ELR (cell line): ENCODE data around the gene TRIM65.

Experiments
- DNase-seq: peaks from one replicate; pipeline ENCODE4 v3.0.0-alpha.2; 2015; ENCODE audit warnings: low read depth

TRIM65 gene, protein sequence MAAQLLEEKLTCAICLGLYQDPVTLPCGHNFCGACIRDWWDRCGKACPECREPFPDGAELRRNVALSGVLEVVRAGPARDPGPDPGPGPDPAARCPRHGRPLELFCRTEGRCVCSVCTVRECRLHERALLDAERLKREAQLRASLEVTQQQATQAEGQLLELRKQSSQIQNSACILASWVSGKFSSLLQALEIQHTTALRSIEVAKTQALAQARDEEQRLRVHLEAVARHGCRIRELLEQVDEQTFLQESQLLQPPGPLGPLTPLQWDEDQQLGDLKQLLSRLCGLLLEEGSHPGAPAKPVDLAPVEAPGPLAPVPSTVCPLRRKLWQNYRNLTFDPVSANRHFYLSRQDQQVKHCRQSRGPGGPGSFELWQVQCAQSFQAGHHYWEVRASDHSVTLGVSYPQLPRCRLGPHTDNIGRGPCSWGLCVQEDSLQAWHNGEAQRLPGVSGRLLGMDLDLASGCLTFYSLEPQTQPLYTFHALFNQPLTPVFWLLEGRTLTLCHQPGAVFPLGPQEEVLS

DNA sequence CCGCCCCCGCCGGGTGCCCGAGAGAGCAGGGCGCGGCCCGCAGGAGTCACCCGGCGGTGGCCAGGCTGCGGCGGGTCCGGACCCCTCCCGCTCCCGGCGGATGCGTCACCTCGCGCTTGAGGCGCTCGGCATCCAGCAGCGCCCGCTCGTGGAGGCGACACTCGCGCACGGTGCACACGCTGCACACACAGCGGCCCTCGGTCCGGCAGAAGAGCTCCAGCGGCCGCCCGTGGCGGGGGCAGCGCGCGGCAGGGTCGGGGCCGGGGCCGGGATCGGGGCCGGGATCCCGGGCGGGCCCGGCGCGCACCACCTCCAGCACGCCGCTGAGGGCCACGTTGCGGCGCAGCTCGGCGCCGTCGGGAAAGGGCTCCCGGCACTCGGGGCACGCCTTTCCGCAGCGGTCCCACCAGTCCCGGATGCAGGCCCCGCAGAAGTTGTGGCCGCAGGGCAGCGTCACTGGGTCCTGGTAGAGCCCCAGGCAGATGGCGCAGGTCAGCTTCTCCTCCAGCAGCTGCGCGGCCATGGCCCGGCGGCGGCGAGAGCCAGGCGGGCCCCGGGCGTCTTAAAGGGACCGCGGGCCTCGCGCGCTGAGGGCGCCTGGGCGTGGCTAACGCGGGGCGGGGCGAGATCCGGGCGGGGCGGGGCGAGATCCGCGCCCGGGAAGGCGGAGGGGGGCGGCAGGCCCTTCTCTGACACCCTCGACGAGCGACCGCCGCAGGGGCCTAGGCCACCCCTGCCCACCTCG lies at the start of gene TRIM65:
TSS of gene TRIM65 (minus strand) at position 537 of the 745 bp plus-strand sequence. CDS start at position 523, 14 bp downstream.
- DNase-seq = peak; percentile 94

DNA sequence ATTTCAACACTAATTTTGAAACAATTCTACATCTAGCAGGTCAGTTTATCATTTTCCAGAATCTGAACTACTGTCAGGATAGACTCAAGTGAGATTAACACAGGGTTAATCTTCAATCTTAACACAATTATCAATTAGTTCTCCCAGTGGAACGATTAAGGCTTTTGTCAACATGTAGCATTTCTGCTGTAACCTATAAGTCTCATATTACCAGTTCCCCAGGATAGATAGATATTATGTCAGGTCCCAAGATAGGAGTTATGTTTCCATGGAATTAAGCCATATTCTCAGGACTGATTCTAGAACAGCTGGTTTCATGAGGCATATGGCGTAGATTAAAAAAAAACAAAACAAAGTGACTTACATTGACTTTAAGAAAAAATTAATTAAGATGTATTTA lies 48.5 kb upstream of the TRIM65 start:
- no peak for DNase-seq

DNA sequence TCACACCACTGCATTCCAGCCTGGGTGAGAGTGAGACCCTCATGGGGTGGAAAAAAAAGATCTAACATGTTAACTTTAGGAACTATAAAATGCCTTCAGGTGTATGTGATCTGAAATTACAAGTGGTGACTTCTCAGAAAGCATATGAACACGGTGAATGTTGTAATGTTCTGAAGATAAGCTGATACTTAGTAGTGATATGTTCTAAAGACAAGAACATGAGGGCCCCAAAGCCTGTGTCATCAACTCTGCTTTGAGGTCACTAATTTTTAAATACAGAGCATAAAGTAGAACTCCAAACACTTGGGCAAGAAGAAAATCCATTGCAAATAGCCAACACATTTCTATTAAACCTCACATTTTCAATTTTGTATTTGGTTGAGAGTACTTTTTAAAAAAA lies 46.7 kb upstream of the TRIM65 start:
- no peak for DNase-seq

DNA sequence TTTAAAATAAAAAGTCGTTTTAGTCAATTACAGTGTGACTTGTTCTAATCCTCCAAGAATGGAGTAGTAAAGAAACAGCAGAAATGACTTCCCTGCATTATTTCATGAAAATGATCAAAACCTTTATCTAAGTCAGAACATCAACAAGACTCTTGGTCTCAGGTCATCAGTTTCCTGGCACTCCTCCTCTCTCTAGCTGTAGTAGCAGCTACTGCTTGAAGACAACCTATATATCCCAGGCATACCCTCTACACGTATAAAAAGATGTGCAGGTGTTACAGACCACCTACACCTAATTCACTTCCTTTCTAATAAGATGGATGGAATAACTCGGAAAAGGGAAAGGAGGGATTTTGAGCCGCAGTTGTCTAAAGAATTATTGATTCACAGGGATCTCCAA lies 45.7 kb upstream of the TRIM65 start:
- no peak for DNase-seq

DNA sequence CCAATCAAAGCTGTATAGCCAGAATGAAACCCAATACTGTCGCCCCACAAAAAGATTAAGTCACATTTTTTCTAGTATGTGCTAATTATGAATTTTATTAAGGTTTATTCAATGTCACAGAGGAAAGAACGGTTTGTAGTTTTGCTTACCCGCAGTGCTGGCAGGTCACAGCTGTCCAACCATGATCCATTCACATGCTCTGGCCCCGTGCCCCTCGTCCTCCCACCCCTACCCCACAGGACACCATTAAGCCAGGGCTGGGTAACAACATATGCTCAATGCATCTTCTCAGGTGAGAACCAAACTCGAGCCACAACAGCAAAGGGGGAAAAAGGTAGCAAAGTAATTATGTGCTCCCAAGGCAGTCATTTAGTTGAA lies 44.7 kb upstream of the TRIM65 start:
- no peak for DNase-seq

DNA sequence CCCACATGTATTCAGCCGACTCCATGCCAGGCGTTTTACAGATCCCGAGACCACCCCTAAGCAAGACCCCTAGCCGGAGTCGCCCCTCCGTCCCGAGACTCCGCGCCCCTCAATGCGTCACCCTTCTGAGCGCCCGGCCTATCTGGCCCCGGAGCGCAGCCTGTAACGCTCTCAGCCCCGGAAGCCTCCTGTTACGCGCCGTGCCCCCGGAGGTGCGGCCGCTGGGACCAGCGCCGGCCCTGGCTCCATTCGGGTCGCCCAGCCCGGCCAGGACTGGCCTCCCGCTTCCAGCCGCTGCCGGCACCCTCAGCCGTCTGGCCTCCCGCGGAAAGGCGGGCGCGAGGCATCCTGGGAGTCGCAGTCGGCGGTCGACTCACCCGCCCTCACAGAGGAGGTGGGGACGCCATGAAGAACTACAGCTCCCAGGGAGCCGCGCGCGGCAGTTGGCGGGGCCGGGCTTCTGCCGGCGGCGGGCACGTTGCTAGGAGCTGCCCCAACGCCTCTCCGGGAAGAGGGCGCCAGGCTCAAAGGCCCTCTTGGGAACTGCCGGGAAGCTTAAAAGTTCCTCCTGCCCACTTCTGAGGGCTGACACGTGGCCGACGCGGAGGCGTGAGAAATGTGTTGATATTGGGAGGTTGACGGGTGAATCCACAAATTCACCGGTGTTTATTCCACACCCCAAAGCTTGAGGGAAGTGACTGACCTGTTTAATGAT lies 44.1 kb upstream of the TRIM65 start, which contains the start of gene FBF1:
TSS of gene FBF1 (minus strand) at position 316 of the 715 bp plus-strand sequence. CDS start 2,893 bp downstream, outside the sequence.
- DNase-seq = peak; percentile 97

DNA sequence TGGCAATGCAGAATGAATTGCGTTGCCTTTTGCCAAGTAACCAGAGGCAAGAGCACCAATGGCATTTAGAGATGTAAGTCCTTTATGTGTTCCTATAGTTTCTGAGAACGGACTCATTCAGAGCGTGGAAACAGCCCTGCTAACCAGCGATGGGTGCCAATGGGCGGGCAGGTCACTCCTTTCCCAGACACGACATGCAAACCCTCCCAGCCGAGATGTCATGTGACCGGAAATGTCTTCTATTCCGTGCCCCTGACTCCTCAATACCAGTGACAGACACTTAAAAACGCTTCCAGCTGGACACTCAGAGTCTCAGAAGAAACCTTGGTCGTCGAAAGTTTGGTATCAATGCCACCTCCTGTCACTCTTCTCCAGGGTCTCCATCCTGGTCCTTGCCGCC lies 40.9 kb upstream of the TRIM65 start:
- no peak for DNase-seq

DNA sequence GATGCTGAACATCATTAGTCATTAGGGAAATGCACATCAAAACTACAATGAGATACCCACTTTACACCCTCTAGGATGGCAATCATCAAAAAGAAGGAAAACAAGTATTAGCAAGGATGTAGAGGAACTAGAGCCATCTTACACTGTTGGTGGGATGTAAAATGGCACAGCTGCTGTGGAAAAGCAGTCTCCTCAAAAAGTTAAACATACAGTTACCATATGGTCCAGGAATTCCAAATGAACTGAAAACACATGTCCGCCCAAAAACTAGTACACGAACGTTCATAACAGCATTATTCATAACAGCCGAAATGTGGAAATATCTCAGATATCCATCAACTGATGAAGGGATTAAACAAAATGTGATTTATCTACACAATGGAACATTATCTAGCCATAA lies 37.1 kb upstream of the TRIM65 start:
- DNase-seq = no peak

DNA sequence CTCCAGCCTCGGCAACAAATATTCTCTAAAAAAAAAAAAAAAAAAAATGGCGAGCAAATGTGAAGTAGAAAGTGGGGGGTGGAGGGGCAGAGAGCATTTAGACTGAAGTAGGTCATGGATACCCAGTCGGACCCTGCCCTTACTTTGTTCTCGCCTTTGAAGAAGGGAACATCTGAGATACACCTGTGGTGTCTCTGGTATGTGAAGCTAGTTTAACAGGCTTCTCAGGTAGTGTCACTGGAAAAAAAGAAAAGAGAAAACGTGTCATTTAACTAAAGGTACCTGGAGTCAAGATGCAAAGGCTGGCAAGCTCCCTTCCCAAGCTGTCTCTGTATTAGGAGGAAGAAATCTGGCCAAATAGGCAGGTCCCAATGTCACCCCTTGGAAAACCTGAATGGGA lies 36.1 kb upstream of the TRIM65 start:
- DNase-seq = no peak

DNA sequence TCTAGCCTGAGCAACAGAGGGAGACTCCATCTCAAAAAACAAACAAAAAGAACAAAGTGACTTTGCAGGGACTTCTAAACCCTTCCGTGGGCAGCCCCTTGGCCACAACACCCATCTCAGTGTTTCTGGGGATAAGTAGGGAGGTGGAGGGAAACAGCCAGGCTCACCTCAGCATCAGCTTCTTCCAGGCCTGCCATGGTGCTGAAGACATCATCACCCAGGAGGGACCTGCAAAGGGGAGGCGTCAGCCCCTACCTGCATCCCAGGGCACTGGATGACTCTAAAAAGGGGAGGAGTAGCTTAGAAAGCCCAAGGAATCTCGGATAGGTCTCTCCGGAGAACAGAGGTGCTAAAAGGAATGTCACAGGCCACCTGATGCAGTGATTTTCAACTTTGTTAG lies 34.3 kb upstream of the TRIM65 start:
- no peak for DNase-seq

DNA sequence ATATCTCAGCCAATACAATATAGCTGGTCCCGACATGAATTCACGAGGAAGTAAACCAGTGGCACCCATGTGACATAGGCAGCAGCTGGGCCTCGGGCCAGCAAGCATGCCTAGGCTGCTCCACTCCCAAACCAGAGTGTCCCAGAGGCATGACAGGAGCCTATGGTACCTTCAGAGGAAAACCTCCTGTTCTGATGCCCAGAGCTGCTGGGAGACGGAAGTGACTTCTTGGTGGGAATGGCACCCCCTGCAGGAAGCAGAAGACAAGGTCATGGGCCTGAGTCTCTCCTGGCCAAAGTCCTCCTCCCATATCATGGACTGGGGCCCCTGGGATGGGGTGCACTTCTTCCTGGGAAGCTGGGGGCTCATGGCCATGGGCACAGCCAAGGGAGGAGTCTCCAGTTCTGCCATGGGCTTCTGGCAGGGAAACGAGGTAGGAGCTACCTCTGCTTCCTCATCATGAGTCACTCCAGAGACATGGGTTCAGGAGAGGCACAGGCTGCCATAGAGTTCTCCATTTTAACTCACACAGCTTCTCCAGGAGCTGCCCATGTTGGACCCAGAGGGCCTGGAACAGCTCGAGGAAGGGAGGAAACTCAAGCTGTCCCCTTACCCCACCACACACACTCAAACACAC lies 30.7 kb upstream of the TRIM65 start:
- DNase-seq = peak; percentile 35

DNA sequence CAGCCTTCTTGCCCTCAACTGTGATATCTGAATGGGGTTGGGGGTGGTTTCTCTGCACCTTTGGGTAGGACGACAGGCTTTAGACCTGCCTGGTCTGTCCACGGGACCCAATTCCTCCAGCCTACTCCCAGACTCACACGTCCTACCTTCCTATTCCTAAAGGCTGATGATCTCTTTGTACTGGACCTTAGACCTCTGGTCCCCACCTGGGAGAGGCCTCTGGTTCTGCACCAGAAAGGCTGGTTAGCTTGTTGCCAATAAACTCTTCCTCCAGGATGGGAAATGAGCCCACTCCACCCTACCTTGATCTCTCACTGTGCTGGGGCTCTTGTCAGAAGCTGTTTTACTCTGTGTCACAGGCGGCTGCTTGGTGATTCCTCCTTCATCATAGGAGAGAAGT lies 29.7 kb upstream of the TRIM65 start:
- no peak for DNase-seq

DNA sequence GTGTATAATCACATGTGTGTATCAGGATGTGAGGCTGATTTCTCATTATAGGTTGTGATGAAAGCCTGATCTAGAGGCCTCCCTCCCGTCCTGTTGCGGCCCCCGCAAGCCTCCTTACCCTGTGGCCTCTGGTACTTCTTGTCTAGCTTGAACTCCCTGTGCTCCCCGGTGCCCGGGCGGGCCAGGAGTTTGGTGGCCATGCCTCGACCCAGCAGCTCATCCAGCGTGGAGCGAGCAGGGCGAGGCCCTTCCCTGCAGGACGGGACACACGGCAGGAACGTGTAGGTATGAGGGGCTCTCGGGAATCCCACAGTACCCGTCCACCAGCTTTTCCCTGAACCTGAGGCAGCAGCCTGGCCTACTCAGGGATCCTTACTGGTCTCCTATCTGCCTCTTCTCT lies 29.2 kb upstream of the TRIM65 start:
- DNase-seq = no peak

DNA sequence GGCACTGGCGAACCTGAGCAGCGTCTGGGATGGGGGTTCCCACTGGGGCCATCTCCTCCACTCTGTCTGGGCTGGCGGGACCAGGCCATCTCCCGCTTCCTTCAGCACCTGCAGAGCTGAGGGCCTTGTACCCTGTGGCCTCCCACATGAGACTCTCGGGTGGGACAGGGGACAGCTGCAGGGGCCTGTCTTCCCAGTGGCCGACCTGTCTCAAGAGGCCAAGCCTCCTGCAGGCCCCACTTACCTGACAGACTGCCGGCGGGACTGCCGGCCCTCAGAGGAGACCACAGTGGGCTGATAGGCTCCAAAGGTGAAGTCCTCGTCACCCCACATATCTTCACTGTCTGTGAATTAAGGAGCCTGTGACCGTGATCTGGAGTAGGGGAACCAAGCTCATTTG lies 28.4 kb upstream of the TRIM65 start:
- no peak for DNase-seq

DNA sequence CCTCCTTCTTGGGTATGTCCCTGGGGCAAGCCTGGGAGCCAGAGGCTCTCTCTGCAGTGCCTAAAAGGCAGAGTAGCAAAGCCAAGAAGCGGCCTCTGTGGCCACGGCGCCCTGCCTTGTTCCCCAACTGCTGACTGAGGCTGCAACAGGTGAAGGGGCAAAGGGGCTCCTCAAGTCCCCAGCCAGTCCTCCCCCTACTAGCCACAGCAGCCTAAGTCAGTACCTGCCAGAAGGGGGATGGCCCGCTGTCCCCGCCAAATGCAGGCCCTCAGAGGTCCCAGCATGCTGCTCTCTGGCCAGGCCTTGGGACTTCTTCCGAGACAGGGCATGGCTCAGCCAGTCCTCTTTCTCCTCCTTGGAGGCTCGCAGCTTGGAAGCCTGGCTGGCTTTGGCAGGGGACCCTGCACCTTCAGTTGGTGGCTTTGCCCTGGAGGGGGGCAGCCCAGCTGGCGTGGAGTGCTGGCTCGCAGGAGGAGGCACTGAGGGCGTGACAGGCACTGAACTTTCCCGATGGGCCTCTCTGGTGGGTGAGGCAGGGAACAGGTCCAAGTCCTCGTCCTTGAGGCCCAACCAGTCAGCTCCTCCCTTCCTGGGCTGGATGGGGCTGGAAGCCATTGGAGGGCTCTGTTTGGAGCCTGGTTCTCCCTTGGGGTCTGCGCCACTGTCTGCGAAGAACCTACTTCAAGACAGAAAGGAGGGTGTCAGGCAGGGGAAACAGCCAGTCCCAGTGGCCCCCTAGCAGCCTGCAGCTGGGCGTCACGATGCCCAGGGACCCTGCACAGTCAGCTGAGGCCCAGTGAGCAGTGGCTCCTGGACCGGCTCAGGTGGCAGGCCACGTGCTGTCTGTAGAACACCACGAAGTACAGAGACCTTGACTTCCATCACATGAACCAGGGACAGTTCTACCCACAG lies 26.5 kb upstream of the TRIM65 start:
- DNase-seq = no peak

DNA sequence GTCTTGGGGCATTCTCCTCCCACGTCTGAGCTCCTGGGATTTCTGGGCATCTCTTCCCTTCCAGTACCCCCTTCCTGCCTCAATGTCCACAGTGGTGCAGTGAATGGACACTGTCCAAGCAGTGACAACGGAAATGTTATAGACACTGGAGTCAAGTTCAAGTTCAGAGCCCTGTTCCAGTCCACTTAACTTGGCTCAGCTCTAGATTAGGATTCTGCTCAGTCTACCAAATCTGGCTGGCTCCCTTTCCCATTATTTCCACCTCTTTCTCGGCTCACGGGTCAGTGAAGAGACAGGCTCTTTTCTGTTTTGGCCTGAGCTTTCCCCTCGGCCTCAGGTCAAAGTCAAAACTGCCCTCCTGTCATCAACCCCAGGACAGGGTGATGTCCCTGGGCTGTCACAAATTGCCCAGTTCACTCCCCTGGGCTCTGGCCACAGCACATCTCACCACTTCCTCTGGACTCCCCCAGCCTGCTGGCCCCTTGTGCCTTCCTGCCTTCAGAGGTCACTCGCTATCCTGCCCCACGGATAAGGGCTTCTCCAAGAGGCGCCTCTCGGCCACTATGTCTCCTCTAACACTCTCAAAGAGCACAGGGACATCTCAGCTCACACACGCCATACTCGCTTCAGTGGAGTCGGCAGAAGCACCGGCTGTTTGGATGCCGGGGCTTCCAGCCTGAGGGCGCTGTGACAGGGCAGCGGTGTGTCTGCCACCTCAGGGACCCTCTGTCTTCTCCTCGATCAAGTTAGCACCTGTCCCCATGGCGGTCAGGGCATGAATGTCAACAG lies 25.6 kb upstream of the TRIM65 start:
- no peak for DNase-seq

DNA sequence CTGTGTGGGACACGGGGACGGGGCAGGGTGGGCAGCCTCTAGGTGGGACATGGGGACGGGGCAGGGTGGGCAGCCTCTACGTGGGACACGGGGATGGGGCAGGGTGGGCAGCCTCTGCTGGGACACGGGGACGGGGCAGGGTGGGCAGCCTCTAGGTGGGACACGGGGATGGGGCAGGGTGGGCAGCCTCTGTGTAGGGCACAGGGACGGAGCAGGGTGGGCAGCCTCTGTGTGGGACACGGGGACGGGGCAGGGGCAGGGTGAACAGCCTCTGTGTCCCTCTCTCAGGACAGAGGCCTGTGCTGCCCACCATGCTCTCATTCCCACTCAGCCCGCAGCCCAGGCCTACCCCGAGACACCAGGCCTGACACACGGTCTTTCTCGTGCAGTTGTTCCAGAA lies 24.8 kb upstream of the TRIM65 start:
- DNase-seq = no peak

DNA sequence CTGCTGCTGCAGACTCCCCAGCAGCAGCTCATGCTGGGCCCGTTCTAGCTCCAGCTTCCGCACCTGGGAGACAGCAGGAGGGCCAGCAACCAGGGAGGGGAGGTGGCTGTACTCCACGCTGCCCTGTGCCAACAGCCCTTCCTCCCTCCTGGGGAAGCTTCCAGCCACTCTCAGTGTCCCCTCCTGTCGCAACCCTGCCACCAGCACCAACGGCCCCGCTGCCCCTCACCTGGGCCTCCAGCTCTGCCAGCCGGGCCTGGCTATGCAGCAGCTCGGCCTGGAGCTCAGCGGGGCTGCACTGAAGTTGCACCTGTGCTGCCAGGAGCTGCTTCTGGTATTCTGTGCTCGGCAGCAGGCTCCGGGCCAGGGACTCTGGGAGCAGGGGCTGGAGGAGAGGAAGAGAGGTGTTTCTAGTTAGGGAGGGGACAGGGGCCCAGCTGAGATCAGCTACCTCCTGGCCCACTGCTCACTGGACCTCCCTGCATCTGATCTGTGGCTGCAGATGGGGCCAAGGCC lies 23.4 kb upstream of the TRIM65 start:
- no peak for DNase-seq

DNA sequence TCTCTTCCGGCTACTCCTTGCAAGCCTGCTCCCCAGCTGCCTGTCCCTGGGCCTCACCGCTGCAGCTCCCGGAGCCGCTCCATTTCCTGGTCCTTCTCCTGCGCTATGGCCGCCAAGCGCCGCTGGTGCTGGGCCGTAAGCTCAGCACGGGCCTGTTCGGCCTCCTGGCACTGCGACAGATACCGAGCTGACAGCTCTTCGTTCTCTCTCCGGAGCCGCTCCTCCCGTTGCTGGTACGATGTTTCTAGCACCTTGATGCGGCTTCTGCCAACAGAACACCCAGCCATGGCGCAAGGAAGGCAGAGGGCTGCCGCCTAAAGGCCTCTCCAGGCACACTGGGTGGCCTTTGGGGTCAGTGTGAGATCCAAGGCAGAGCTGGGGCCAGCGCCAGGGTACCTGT lies 22.9 kb upstream of the TRIM65 start:
- DNase-seq = no peak

DNA sequence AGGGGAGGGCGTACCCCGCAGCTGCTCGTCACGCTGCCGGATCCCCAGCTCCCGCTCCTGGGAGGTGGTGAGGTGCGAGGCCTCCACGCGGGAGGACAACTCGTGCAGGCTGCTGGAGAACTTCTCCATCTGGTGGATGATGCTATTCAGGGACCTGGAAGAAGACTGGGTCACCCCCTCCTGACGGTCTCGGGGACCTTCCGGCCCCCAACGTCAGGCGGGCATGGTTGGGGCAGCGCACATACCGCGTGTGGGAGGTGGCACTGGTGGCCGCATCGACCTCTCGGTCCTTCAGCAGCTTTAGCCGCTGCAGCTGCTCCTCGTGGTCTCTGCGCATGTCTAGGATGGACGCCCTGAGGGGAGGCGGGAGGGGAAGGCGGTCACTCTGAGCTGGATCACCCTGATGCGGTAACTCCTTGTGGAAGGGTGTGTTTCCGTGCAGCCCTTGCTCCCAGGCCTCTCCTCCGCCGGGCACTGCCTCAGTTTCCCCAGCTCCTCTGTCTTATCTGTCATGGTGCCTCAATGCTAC lies 21.2 kb upstream of the TRIM65 start:
- no peak for DNase-seq
